ENCODE results near the gene PLAC8L1.

The PLAC8L1 gene

DNA sequence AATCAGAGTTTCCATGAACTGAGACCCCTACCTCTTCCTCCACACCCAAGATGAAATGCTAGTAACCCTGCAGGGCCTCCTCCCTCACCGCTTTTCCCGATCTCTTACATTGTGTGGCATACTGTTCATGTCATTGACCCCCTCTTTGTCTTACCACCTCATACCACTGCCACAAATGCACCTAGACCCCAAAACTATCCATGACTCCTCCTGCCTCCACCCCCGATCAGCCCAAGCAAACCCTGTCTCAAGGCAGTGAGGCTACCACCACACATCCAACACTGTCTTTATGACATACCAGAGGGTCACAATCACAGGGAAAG lies 55.7 kb downstream of the PLAC8L1 start:
- H3K4me1 ChIP-seq (ENCODE audit: control extremely low read depth in 1 of 4, control insufficient read depth in 4 of 4, insufficient read depth in 4 of 4, low read length in 3 of 4) = peaks cover 0 to 12% (median 6%) of the 10 kb centered on the region in 4 experiments
- H3K4me3 ChIP-seq (ENCODE audit: control insufficient read depth in 1 of 7, extremely low read depth in 1 of 7, insufficient read depth in 4 of 7, low read depth in 2 of 7, low read length in 6 of 7) = no peak overlapping the region
- H3K27me3 ChIP-seq (replicated peaks in 2 of 5; ENCODE audit: control insufficient read depth in 4 of 5, insufficient read depth in 5 of 5, low read length in 4 of 5) = peaks cover 0 to 2% (median 0%) of the 10 kb centered on the region in 5 experiments
- H3K36me3 ChIP-seq (ENCODE audit: control insufficient read depth in 4 of 4, insufficient read depth in 4 of 4, low read length in 3 of 4) = no peaks in the 10 kb centered on the region
- H3K9me3 ChIP-seq (ENCODE audit: control extremely low read depth in 1 of 5, control insufficient read depth in 4 of 5, insufficient read depth in 2 of 5, low read depth in 1 of 5, low read length in 4 of 5) = no peaks in the 10 kb centered on the region
- ChIA-PET POLR2A (no interaction called here), CTCF (interaction anchor here (0.8 to 2.0 kb wide), 10 partner anchors 9 to 370 kb away, joined by 3 to 10 read pairs (median 4); no protein-coding TSS in a partner anchor)
- DNase-seq = no peak
- H3K27ac ChIP-seq (ENCODE audit: insufficient read depth in 1 of 2, low read depth in 1 of 2, low read length in 2 of 2, poor library complexity in 1 of 2, severe bottlenecking in 2 of 2) = no peak overlapping the region
- WGBS (ENCODE audit: insufficient coverage) = 89% methylated on average over 3 of the region's 3 CpGs

DNA sequence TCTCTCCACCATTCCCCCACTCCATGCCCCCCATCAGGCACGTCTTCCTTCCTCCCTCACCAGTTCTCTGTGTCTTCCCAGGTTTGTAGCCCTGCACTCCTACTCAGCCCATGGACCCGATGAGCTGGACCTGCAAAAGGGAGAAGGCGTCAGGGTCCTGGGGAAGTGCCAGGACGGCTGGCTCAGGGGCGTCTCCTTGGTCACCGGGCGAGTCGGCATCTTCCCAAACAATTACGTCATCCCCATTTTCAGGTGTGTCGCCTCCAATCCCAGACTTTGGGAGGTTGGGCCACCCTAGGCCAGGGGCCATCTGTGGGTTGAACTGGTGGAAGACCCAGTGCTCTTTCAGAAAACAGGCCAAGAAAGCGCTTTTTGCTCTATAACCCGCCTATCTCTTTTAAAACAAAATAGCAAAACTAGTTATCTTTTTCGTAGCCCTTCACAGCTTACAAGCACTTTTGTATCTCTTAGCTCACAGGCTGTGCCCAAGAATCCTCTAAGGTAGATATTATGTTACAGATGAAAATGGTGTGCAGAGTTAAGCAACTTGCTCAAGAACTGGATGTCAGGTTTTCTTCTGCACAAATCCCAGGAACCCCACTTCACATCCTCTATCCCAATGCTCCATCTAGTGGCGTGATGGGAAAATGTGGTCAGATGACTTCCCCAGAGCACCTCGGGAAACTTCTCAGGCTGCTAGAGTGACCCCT lies 56.2 kb downstream of the PLAC8L1 start:
- peaks cover 0 to 2% (median 0%) of the 10 kb centered on the region in 5 experiments for H3K27me3 ChIP-seq (replicated peaks in 2 of 5; ENCODE audit: control insufficient read depth in 4 of 5, insufficient read depth in 5 of 5, low read length in 4 of 5)
- DNase-seq = peak; percentile 36 to 59 (median 47)
- ChIA-PET POLR2A (no interaction called here), CTCF (interaction anchor here (0.8 to 2.0 kb wide), 11 partner anchors 10 to 1845 kb away, joined by 3 to 5 read pairs (median 4); no protein-coding TSS in a partner anchor)
- peaks cover 0 to 12% (median 6%) of the 10 kb centered on the region in 4 experiments for H3K4me1 ChIP-seq (ENCODE audit: control extremely low read depth in 1 of 4, control insufficient read depth in 4 of 4, insufficient read depth in 4 of 4, low read length in 3 of 4)
- no peak overlapping the region for H3K27ac ChIP-seq (ENCODE audit: insufficient read depth in 1 of 2, low read depth in 1 of 2, low read length in 2 of 2, poor library complexity in 1 of 2, severe bottlenecking in 2 of 2)
- no peak overlapping the region for H3K4me3 ChIP-seq (ENCODE audit: control insufficient read depth in 1 of 7, extremely low read depth in 1 of 7, insufficient read depth in 4 of 7, low read depth in 2 of 7, low read length in 6 of 7)
- WGBS (ENCODE audit: insufficient coverage) = 76% methylated on average over 10 of the region's 15 CpGs
- H3K36me3 ChIP-seq (ENCODE audit: control insufficient read depth in 4 of 4, insufficient read depth in 4 of 4, low read length in 3 of 4) = no peaks in the 10 kb centered on the region
- no peaks in the 10 kb centered on the region for H3K9me3 ChIP-seq (ENCODE audit: control extremely low read depth in 1 of 5, control insufficient read depth in 4 of 5, insufficient read depth in 2 of 5, low read depth in 1 of 5, low read length in 4 of 5)

- Histone ChIP-seq H3K4me1 (ENCODE audit: control extremely low read depth in 1 of 4, control insufficient read depth in 4 of 4, insufficient read depth in 4 of 4, low read length in 3 of 4) (peaks cover 0 to 19% (median 12%) of the 10 kb centered on the region in 4 experiments), H3K36me3 (ENCODE audit: control insufficient read depth in 4 of 4, insufficient read depth in 4 of 4, low read length in 3 of 4) (no peaks in the 10 kb centered on the region), H3K27ac (ENCODE audit: insufficient read depth in 1 of 2, low read depth in 1 of 2, low read length in 2 of 2, poor library complexity in 1 of 2, severe bottlenecking in 2 of 2) (no peak overlapping the region), H3K27me3 (replicated peaks in 2 of 5; ENCODE audit: control insufficient read depth in 4 of 5, insufficient read depth in 5 of 5, low read length in 4 of 5) (peaks cover 0 to 2% (median 0%) of the 10 kb centered on the region in 5 experiments), H3K4me3 (ENCODE audit: control insufficient read depth in 1 of 7, extremely low read depth in 1 of 7, insufficient read depth in 4 of 7, low read depth in 2 of 7, low read length in 6 of 7) (no peak overlapping the region), H3K9me3 (ENCODE audit: control extremely low read depth in 1 of 5, control insufficient read depth in 4 of 5, insufficient read depth in 2 of 5, low read depth in 1 of 5, low read length in 4 of 5) (no peaks in the 10 kb centered on the region)
- POLR2A ChIA-PET = interaction anchor here (0.6 kb wide), 1 partner anchor 421 kb away, joined by 3 read pairs; no protein-coding TSS in a partner anchor
- CTCF ChIA-PET = interaction anchor here (0.7 to 2.2 kb wide), 6 partner anchors 25 to 1843 kb away, joined by 3 to 8 read pairs (median 4); no protein-coding TSS in a partner anchor
- 50% methylated on average over 2 of the region's 4 CpGs for WGBS (ENCODE audit: insufficient coverage)
- peak in 2 of 3 donors; percentile 51 to 54 for DNase-seq
Observed at GRCh38 chr5:146047396-146047795, 58.0 kb downstream of the PLAC8L1 start.

DNA sequence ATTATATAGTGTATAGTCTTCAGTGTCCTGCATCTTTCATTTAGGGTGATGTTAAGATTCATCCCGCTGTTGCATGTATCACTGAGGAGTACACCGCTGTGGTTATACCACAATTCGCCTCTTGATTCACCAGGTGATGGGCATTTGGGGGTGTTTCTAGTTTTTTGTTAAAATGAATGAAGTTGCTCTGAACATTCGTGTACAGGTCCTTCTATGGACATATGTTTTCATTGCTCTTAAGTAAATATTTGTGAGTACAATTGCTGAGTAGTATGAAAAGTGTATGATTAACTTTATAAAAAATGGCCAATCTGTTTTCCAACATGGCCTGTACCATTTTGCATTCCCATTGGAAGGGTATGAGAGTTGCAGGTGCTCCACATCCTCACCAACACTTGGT lies 61.7 kb downstream of the PLAC8L1 start:
- H3K4me3 ChIP-seq (ENCODE audit: control insufficient read depth in 1 of 7, extremely low read depth in 1 of 7, insufficient read depth in 4 of 7, low read depth in 2 of 7, low read length in 6 of 7) = no peak overlapping the region
- no peak for DNase-seq
- ChIA-PET POLR2A (no interaction called here), CTCF (no interaction called here)
- H3K4me1 ChIP-seq (ENCODE audit: control extremely low read depth in 1 of 4, control insufficient read depth in 4 of 4, insufficient read depth in 4 of 4, low read length in 3 of 4) = peaks cover 0 to 31% (median 18%) of the 10 kb centered on the region in 4 experiments
- H3K36me3 ChIP-seq (ENCODE audit: control insufficient read depth in 4 of 4, insufficient read depth in 4 of 4, low read length in 3 of 4) = no peaks in the 10 kb centered on the region
- no peaks in the 10 kb centered on the region for H3K27me3 ChIP-seq (replicated peaks in 2 of 5; ENCODE audit: control insufficient read depth in 4 of 5, insufficient read depth in 5 of 5, low read length in 4 of 5)
- H3K27ac ChIP-seq (ENCODE audit: insufficient read depth in 1 of 2, low read depth in 1 of 2, low read length in 2 of 2, poor library complexity in 1 of 2, severe bottlenecking in 2 of 2) = no peak overlapping the region
- 100% methylated on average over 2 of the region's 4 CpGs for WGBS (ENCODE audit: insufficient coverage)
- H3K9me3 ChIP-seq (ENCODE audit: control extremely low read depth in 1 of 5, control insufficient read depth in 4 of 5, insufficient read depth in 2 of 5, low read depth in 1 of 5, low read length in 4 of 5) = no peaks in the 10 kb centered on the region

GRCh38 chr5:146042628-146043279 lies 62.6 kb downstream of the PLAC8L1 start:
- Histone ChIP-seq H3K4me3 (ENCODE audit: control insufficient read depth in 1 of 7, extremely low read depth in 1 of 7, insufficient read depth in 4 of 7, low read depth in 2 of 7, low read length in 6 of 7) (no peak overlapping the region), H3K27ac (ENCODE audit: insufficient read depth in 1 of 2, low read depth in 1 of 2, low read length in 2 of 2, poor library complexity in 1 of 2, severe bottlenecking in 2 of 2) (no peak overlapping the region), H3K4me1 (ENCODE audit: control extremely low read depth in 1 of 4, control insufficient read depth in 4 of 4, insufficient read depth in 4 of 4, low read length in 3 of 4) (peaks cover 0 to 30% (median 17%) of the 10 kb centered on the region in 4 experiments), H3K9me3 (ENCODE audit: control extremely low read depth in 1 of 5, control insufficient read depth in 4 of 5, insufficient read depth in 2 of 5, low read depth in 1 of 5, low read length in 4 of 5) (no peaks in the 10 kb centered on the region), H3K36me3 (ENCODE audit: control insufficient read depth in 4 of 4, insufficient read depth in 4 of 4, low read length in 3 of 4) (no peaks in the 10 kb centered on the region), H3K27me3 (replicated peaks in 2 of 5; ENCODE audit: control insufficient read depth in 4 of 5, insufficient read depth in 5 of 5, low read length in 4 of 5) (no peaks in the 10 kb centered on the region)
- CTCF ChIA-PET = interaction anchor here (3.4 kb wide), 1 partner anchor 8 kb away, joined by 10 read pairs; no protein-coding TSS in a partner anchor
- 59% methylated on average over 5 of the region's 5 CpGs for WGBS (ENCODE audit: insufficient coverage)
- POLR2A ChIA-PET = no interaction called here
- peak; percentile 49 to 83 (median 75) for DNase-seq

DNA sequence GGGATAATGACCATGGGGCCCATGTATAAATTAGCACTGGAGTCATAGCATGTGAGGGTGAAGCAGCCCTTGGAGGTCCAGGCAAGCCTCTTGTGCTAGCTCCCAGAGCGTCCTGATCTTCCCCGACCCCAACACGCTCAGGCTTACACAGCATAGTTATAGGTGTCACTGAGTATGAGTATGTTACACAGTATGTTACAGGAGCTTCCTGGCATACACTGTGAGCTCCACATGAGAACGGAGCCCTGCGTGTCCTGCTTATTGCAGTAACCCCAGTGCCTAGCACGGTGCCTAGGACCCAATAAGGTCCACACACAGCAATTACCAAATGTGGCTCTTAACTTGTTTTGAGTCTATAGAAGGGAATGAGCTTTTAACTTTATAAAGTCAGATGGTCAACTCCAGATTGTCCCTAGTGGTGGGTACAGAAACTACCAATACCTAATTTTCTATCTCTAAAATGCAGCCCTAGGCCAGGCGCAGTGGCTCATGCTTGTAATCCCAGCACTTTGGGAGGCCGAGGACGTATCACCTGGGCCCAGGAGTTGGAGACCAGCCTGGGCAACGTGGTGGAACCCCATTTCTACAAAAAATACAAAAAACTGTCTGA lies 64.1 kb downstream of the PLAC8L1 start:
- 100% methylated on average over 6 of the region's 10 CpGs for WGBS (ENCODE audit: insufficient coverage)
- POLR2A ChIA-PET = interaction anchor here (0.6 kb wide), 1 partner anchor 369 kb away, joined by 3 read pairs; no protein-coding TSS in a partner anchor
- CTCF ChIA-PET = interaction anchor here (1.0 to 3.4 kb wide), 5 partner anchors 10 to 1838 kb away, joined by 3 to 10 read pairs (median 3); no protein-coding TSS in a partner anchor

More for the DNA sequence above, 64.1 kb downstream of the PLAC8L1 start:
- no peaks in the 10 kb centered on the region for H3K27me3 ChIP-seq (replicated peaks in 2 of 5; ENCODE audit: control insufficient read depth in 4 of 5, insufficient read depth in 5 of 5, low read length in 4 of 5)
- no peaks in the 10 kb centered on the region for H3K36me3 ChIP-seq (ENCODE audit: control insufficient read depth in 4 of 4, insufficient read depth in 4 of 4, low read length in 3 of 4)
- H3K4me3 ChIP-seq (ENCODE audit: control insufficient read depth in 1 of 7, extremely low read depth in 1 of 7, insufficient read depth in 4 of 7, low read depth in 2 of 7, low read length in 6 of 7) = no peak overlapping the region
- H3K4me1 ChIP-seq (ENCODE audit: control extremely low read depth in 1 of 4, control insufficient read depth in 4 of 4, insufficient read depth in 4 of 4, low read length in 3 of 4) = peaks cover 0 to 23% (median 12%) of the 10 kb centered on the region in 4 experiments
- peak in 2 of 3 donors; percentile 24 to 42 for DNase-seq
- H3K9me3 ChIP-seq (ENCODE audit: control extremely low read depth in 1 of 5, control insufficient read depth in 4 of 5, insufficient read depth in 2 of 5, low read depth in 1 of 5, low read length in 4 of 5) = no peaks in the 10 kb centered on the region
- no peak overlapping the region for H3K27ac ChIP-seq (ENCODE audit: insufficient read depth in 1 of 2, low read depth in 1 of 2, low read length in 2 of 2, poor library complexity in 1 of 2, severe bottlenecking in 2 of 2)
